CD8-positive, alpha-beta memory T cell (primary cell): ENCODE results near the gene MYO18B. TPM values are rescaled to one million over a fixed set of nuclear protein-coding genes. Genes with fewer than 3 reads are reported as not detected.

Experiments
- CTCF ChIA-PET: fragments of 350-600 bp; sonication (Branson Sonifier 250); formaldehyde crosslinking; loops from one replicate; lab custom pipeline; 2021; ENCODE audit warnings: antibody characterized with exemption; lab: Charles Lee
- POLR2A ChIA-PET: fragments of 350-600 bp; sonication (Branson Sonifier 250); formaldehyde crosslinking; loops from one replicate; lab custom pipeline; 2021; ENCODE audit warnings: antibody characterized with exemption; lab: Charles Lee
- DNase-seq, 5 donors: peaks; one replicate each; pipeline versions ENCODE4 v3.0.0 to v3.0.0-alpha.2; 2020 to 2022; ENCODE audit warnings: mixed read lengths in 1 of 5
- H3K27ac ChIP-seq: one replicate; pipeline ENCODE4 v1.7.0; 2013; ENCODE audit warnings: low read depth, mild to moderate bottlenecking, low read length, moderate library complexity
- H3K27me3 ChIP-seq: 2 replicates; pipeline ENCODE4 v1.7.0; 2013; ENCODE audit warnings: low read length, mild to moderate bottlenecking; ENCODE audit not compliant: insufficient read depth, poor library complexity, severe bottlenecking
- H3K36me3 ChIP-seq: 2 replicates; pipeline ENCODE4 v1.7.0; 2013; ENCODE audit warnings: mild to moderate bottlenecking, low read length, moderate library complexity; ENCODE audit not compliant: insufficient read depth
- H3K4me1 ChIP-seq: 2 replicates; pipeline ENCODE4 v1.7.0; 2013; ENCODE audit warnings: mild to moderate bottlenecking, low read length, moderate library complexity; ENCODE audit not compliant: insufficient read depth
- H3K4me3 ChIP-seq: 2 replicates; pipeline ENCODE4 v1.7.0; 2013; ENCODE audit warnings: mild to moderate bottlenecking, low read length
- H3K9me3 ChIP-seq: 2 replicates; pipeline ENCODE4 v1.7.0; 2013; ENCODE audit warnings: mild to moderate bottlenecking, low read length
- H3K27ac Mint-ChIP-seq, 8 donors: one replicate each; pipeline ENCODE4 v1.8.0; 2020 to 2021; ENCODE audit warnings: mixed read lengths in 8 of 8, mild to moderate bottlenecking in 6 of 8, inconsistent platforms in 3 of 8, moderate library complexity in 3 of 8
- H3K27me3 Mint-ChIP-seq, 2 donors: one replicate each; pipeline ENCODE4 v1.8.0; 2020 to 2021; ENCODE audit warnings: mixed read lengths in 2 of 2, mild to moderate bottlenecking in 1 of 2, moderate library complexity in 1 of 2
- H3K36me3 Mint-ChIP-seq, 3 donors: one replicate each; pipeline ENCODE4 v1.8.0; 2020 to 2021; ENCODE audit warnings: mixed read lengths in 3 of 3, inconsistent platforms in 1 of 3, mild to moderate bottlenecking in 1 of 3
- H3K4me1 Mint-ChIP-seq, 3 donors: one replicate each; pipeline ENCODE4 v1.8.0; 2020 to 2021; ENCODE audit warnings: mixed read lengths in 3 of 3, inconsistent platforms in 1 of 3, mild to moderate bottlenecking in 1 of 3
- H3K4me3 Mint-ChIP-seq, 7 donors: one replicate each; pipeline ENCODE4 v1.8.0; 2020 to 2021; ENCODE audit warnings: mixed read lengths in 7 of 7, mild to moderate bottlenecking in 6 of 7, moderate library complexity in 4 of 7, inconsistent platforms in 2 of 7
- H3K9me3 Mint-ChIP-seq, 5 donors: one replicate each; pipeline ENCODE4 v1.8.0; 2020 to 2022; ENCODE audit warnings: mixed read lengths in 5 of 5, mild to moderate bottlenecking in 3 of 5, moderate library complexity in 2 of 5, inconsistent platforms in 1 of 5
- polyA plus RNA-seq: library from polyadenylated mRNA; unstranded; fragments of 300-500 nt; fragmentation: Illumina TruSeq; gene quantifications from one replicate; pipeline ENCODE4 v1.2.3, GENCODE V29; 2021
- total RNA-seq, 2 experiments: library from RNA; stranded (reverse); gene quantifications; one replicate each; pipeline ENCODE4 v1.2.3, GENCODE V29; 2021

The MYO18B gene
- total and polyA plus RNA-seq, 3 experiments from 2014 or later: 0.06 to 0.84 (median 0.59) TPM

DNA sequence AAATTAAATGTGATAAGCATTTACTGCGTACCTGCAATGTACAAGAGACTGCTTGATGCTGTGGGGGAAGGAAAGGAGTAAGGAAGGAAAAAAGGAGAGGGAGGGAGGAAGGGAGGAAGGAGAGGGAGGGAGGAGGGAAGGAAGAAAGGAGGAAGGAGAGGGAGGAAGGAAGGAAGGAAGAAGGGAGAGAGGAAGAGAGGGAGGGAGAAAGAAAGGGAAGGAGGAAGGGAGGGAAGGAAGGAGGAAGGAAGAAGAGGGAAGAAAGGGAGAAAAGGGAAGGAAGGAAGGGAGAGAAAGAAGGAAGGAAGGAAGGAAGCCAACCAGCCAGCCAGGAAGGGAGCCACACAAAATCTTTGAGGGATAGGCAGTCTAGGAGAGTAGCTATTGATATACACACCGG, 44.0 kb upstream of the MYO18B start:
- no peak overlapping the region for H3K4me3 Mint-ChIP-seq
- Histone ChIP-seq H3K36me3 (no peaks in the 10 kb centered on the region), H3K9me3 (no peaks in the 10 kb centered on the region), H3K27ac (no peak overlapping the region), H3K27me3 (no peaks in the 10 kb centered on the region), H3K4me1 (no peaks in the 10 kb centered on the region), H3K4me3 (no peak overlapping the region)
- no peaks in the 10 kb centered on the region for H3K9me3 Mint-ChIP-seq
- ChIA-PET POLR2A (no interaction called here), CTCF (no interaction called here)
- peak overlapping the region in 1 of 8 donors; percentile 87 for H3K27ac Mint-ChIP-seq
- H3K36me3 Mint-ChIP-seq: peaks cover 0 to 3% (median 2%) of the 10 kb centered on the region in 3 donors
- H3K4me1 Mint-ChIP-seq: peaks cover 0 to 4% (median 4%) of the 10 kb centered on the region in 3 donors
- no peak for DNase-seq
- H3K27me3 Mint-ChIP-seq: no peaks in the 10 kb centered on the region

DNA sequence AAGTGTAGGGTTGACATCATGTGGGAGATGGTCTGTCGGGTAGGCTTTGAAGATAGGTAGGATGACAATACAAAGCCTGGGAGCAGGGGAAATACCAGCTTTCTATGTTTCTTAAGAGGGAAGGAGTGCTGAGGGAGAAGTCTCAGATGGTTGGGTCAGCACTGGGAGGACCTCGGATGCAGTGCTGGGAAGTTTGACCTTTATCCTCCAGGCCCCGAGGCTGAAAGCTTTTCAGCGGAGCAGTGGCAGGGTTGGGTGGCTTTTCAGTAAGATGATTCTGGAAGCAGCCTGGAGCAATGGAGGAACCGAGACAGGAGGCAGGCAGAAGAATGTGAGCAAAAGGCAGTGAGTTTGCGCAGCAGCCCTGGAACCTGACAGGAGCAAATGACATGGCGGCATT, 43.5 kb upstream of the MYO18B start:
- CTCF ChIA-PET: no interaction called here
- DNase-seq: no peak
- Mint-ChIP-seq H3K27ac (peak overlapping the region in 2 of 8 donors; percentile 59 to 87), H3K4me3 (no peak overlapping the region), H3K36me3 (peaks cover 0 to 3% (median 2%) of the 10 kb centered on the region in 3 donors), H3K4me1 (peaks cover 0 to 7% (median 6%) of the 10 kb centered on the region in 3 donors), H3K27me3 (no peaks in the 10 kb centered on the region), H3K9me3 (no peaks in the 10 kb centered on the region)
- Histone ChIP-seq H3K4me1 (no peaks in the 10 kb centered on the region), H3K4me3 (no peak overlapping the region), H3K36me3 (no peaks in the 10 kb centered on the region), H3K27me3 (no peaks in the 10 kb centered on the region), H3K27ac (no peak overlapping the region), H3K9me3 (no peaks in the 10 kb centered on the region)
- POLR2A ChIA-PET: no interaction called here

DNA sequence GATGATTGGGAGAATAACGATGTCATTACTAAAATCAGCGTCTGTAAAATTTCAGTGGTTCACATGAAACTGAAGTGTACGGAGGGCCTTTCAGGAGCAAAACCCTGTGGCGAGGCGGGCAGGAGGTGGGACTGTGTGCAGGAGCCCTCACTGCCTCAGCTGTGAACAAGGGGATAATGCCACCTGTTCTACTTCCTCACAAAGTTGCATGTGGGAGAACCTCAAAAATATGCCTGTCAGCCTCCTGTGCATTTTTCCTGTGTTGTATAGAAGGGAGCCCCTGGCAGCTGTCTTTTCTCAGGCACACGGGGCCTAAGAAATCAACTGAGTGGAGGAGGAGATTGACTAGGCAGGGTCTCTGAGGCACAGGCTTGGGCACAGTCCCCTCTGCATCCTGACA, 43.0 kb upstream of the MYO18B start:
- Histone ChIP-seq H3K9me3 (no peaks in the 10 kb centered on the region), H3K36me3 (no peaks in the 10 kb centered on the region), H3K4me1 (no peaks in the 10 kb centered on the region), H3K27me3 (no peaks in the 10 kb centered on the region), H3K4me3 (no peak overlapping the region), H3K27ac (no peak overlapping the region)
- POLR2A ChIA-PET: no interaction called here
- CTCF ChIA-PET: no interaction called here
- Mint-ChIP-seq H3K36me3 (peaks cover 0 to 3% (median 2%) of the 10 kb centered on the region in 3 donors), H3K27ac (no peak overlapping the region), H3K27me3 (no peaks in the 10 kb centered on the region), H3K4me1 (peaks cover 0 to 7% (median 6%) of the 10 kb centered on the region in 3 donors), H3K9me3 (no peaks in the 10 kb centered on the region), H3K4me3 (no peak overlapping the region)
- no peak for DNase-seq

DNA sequence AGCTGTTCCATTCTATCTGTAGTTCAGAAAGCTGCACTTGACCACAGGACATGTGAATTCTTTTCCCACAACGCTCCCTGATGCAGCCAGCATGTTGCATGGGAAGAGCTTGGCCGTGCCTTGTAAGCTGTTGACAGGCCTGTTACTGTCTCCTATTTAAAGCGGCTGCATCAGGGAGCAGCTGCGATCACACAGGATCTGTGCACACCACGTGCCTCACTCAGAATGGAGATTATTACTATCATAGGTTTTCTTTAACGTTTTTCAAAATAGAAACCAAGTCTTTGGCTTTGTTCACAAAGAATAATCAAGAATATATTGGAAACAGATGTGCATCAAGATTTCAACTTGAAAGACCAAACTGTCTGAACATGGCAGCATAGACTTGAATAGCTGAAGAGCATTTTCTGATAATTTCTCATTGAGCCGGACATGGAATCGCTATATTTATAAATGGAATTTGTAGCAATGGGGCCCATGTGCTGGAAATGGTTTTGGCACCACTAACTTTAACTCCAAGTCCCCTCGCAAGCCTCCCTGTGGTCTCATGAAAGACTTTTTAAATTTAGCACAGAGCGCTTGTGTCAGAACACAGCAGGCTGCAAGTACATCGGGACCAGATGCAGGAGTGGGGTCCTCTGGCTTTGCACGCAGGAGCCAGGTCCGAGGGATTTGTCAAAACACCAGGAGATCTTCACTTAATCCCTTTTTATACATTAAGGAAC, 40.8 kb upstream of the MYO18B start:
- DNase-seq: no peak
- peaks cover 0 to 2% (median under 1%) of the 10 kb centered on the region in 3 donors for H3K36me3 Mint-ChIP-seq
- peaks cover 0 to 7% (median 6%) of the 10 kb centered on the region in 3 donors for H3K4me1 Mint-ChIP-seq
- CTCF ChIA-PET: interaction anchor here (1.1 kb wide), 1 partner anchor 253 kb away, joined by 4 read pairs; no protein-coding TSS in a partner anchor
- Histone ChIP-seq H3K9me3 (no peaks in the 10 kb centered on the region), H3K4me3 (no peak overlapping the region), H3K27me3 (no peaks in the 10 kb centered on the region), H3K27ac (no peak overlapping the region), H3K4me1 (no peaks in the 10 kb centered on the region), H3K36me3 (no peaks in the 10 kb centered on the region)
- POLR2A ChIA-PET: no interaction called here
- no peak overlapping the region for H3K4me3 Mint-ChIP-seq
- H3K27me3 Mint-ChIP-seq: no peaks in the 10 kb centered on the region
- H3K27ac Mint-ChIP-seq: no peak overlapping the region
- H3K9me3 Mint-ChIP-seq: no peaks in the 10 kb centered on the region

DNA sequence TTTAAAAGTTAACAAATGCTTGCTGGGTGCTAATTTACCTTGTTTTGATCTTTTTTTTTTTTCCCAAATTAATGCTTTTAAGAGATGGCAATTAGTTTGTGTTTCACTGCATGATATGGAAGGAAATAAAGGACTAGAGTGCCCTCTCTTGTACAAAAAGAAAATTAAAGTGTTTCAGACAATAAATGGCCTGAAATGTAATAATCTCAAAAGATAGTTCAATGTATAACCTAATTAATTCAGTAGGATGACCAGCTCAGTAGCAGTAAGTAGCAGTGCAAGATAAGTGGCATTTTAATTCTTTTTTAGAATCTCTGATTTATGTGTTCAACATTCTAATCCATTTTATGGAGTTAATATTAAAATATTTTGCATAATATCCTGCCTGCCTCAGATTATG, 39.9 kb upstream of the MYO18B start:
- Mint-ChIP-seq H3K36me3 (peaks cover 0 to 2% (median 0%) of the 10 kb centered on the region in 3 donors), H3K9me3 (no peaks in the 10 kb centered on the region), H3K4me3 (no peak overlapping the region), H3K27me3 (no peaks in the 10 kb centered on the region), H3K4me1 (peaks cover 0 to 7% (median 6%) of the 10 kb centered on the region in 3 donors), H3K27ac (no peak overlapping the region)
- CTCF ChIA-PET: interaction anchor here (1.1 kb wide), 1 partner anchor 254 kb away, joined by 4 read pairs; no protein-coding TSS in a partner anchor
- Histone ChIP-seq H3K36me3 (no peaks in the 10 kb centered on the region), H3K4me3 (no peak overlapping the region), H3K27me3 (no peaks in the 10 kb centered on the region), H3K4me1 (no peaks in the 10 kb centered on the region), H3K9me3 (no peaks in the 10 kb centered on the region), H3K27ac (no peak overlapping the region)
- no peak for DNase-seq
- POLR2A ChIA-PET: no interaction called here

DNA sequence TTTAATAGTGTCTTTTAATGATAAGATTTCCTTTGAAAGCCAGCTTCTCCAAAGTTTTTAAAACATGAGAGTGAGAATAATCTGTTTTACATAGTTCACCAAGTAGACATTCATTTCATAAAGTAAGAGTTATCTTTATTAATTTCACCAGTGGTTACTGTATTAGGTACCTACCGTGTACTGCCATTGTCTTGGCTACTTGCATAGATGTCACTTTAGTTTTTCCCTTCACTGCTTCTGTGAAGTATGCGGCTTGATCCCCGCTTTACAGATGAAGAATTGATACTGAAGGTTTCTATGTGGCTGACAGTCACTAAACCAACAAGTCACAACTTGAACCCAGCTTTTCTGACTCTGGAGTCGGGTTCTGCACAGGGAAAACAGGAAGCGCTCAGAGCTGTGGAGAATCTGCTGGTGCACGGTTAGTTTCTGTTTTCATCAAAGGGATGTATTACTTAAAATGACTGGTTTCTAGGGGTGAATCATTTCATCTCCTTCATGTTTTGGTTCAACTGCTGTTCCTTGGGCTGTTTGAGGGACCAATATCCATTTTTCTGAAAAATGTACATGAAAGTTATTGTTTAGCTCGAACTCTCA, 39.3 kb upstream of the MYO18B start:
- H3K27ac Mint-ChIP-seq: no peak overlapping the region
- H3K9me3 Mint-ChIP-seq: no peaks in the 10 kb centered on the region
- no peaks in the 10 kb centered on the region for H3K9me3 ChIP-seq
- no peak for DNase-seq
- no peaks in the 10 kb centered on the region for H3K4me1 ChIP-seq
- ChIA-PET POLR2A (no interaction called here), CTCF (interaction anchor here (1.1 kb wide), 1 partner anchor 254 kb away, joined by 4 read pairs; no protein-coding TSS in a partner anchor)
- H3K36me3 Mint-ChIP-seq: peaks cover 0 to 4% (median 3%) of the 10 kb centered on the region in 3 donors
- no peaks in the 10 kb centered on the region for H3K36me3 ChIP-seq
- H3K27me3 Mint-ChIP-seq: no peaks in the 10 kb centered on the region
- no peak overlapping the region for H3K4me3 ChIP-seq
- H3K27ac ChIP-seq: no peak overlapping the region
- peak overlapping the region in 1 of 7 donors; percentile 37 for H3K4me3 Mint-ChIP-seq
- peaks cover 0 to 7% (median 6%) of the 10 kb centered on the region in 3 donors for H3K4me1 Mint-ChIP-seq
- no peaks in the 10 kb centered on the region for H3K27me3 ChIP-seq

DNA sequence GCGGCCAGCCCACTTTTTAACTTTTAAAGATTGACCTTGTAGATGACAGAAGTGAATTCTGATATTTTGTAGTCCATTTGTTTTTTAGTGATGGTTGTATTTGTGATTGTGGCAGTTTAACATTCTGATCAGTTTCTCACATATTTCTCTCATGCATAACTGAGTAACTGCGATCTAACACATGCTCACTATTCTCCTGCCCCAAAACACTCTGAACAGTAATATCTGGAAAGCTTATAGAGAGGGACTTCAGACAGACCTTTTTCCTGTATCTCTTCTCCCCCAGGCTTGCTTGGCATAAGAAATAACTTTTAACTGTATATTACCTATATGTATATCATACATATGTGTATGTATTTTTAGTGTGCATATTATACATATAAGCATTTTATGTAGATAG, 37.3 kb upstream of the MYO18B start:
- CTCF ChIA-PET: no interaction called here
- H3K36me3 Mint-ChIP-seq: peaks cover 0 to 4% (median 3%) of the 10 kb centered on the region in 3 donors
- peaks cover 0 to 7% (median 6%) of the 10 kb centered on the region in 3 donors for H3K4me1 Mint-ChIP-seq
- Histone ChIP-seq H3K36me3 (no peaks in the 10 kb centered on the region), H3K4me3 (no peak overlapping the region), H3K9me3 (no peaks in the 10 kb centered on the region), H3K4me1 (no peaks in the 10 kb centered on the region), H3K27ac (no peak overlapping the region), H3K27me3 (no peaks in the 10 kb centered on the region)
- H3K27ac Mint-ChIP-seq: no peak overlapping the region
- no peak overlapping the region for H3K4me3 Mint-ChIP-seq
- POLR2A ChIA-PET: no interaction called here
- H3K9me3 Mint-ChIP-seq: no peaks in the 10 kb centered on the region
- H3K27me3 Mint-ChIP-seq: no peaks in the 10 kb centered on the region
- no peak for DNase-seq

DNA sequence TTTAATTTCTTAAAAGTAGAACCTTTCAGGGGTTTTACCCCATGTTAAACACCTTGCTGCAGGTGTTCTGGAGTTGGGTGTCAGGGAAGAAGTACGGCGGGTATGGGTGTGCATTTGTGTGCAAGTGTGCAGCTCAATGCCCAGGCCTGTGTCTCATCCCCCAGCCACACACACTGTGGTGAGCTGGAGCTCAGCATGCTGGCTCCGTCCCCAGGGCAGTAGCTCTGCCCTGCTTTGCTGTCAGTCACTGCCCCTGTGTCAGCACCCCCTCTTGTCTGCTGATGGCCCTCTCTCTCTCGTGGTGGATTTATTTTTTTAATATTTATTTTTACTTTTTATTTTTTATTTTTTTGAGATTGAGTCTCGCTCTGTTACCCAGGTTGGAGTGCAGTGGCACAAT, 35.8 kb upstream of the MYO18B start:
- Histone ChIP-seq H3K4me3 (no peak overlapping the region), H3K9me3 (no peaks in the 10 kb centered on the region), H3K27me3 (no peaks in the 10 kb centered on the region), H3K27ac (no peak overlapping the region), H3K4me1 (no peaks in the 10 kb centered on the region), H3K36me3 (no peaks in the 10 kb centered on the region)
- no peaks in the 10 kb centered on the region for H3K9me3 Mint-ChIP-seq
- DNase-seq: no peak
- CTCF ChIA-PET: no interaction called here
- H3K4me1 Mint-ChIP-seq: peaks cover 0 to 7% (median 6%) of the 10 kb centered on the region in 3 donors
- no peak overlapping the region for H3K4me3 Mint-ChIP-seq
- POLR2A ChIA-PET: no interaction called here
- H3K27me3 Mint-ChIP-seq: no peaks in the 10 kb centered on the region
- H3K36me3 Mint-ChIP-seq: peaks cover 1 to 3% (median 3%) of the 10 kb centered on the region in 3 donors
- no peak overlapping the region for H3K27ac Mint-ChIP-seq
